Thyroid gland (tissue), 4 donors: ENCODE results near the gene TTC38.

Experiments used
- CTCF ChIP-seq, 6 experiments: fragments of 200-600 bp in 3 of 6; fragments of 450-650 bp in 3 of 6; sonication (generic) in 3 of 6; IDR thresholded peaks; one replicate each; pipeline ENCODE4 v1.5.1; 2016 to 2019; ENCODE audit warnings: antibody characterized with exemption in 6 of 6, mild to moderate bottlenecking in 2 of 6, inconsistent platforms in 1 of 6, moderate library complexity in 1 of 6
- POLR2A ChIP-seq, 2 donors: fragments of 450-650 bp; IDR thresholded peaks; one replicate each; pipeline ENCODE4 v1.6.1; 2017; ENCODE audit warnings: antibody characterized with exemption in 2 of 2, mild to moderate bottlenecking in 2 of 2, moderate library complexity in 1 of 2

GRCh38 chr22:46280999-46281623 lies 13.3 kb downstream of the TTC38 start:
- no peak for TF ChIP-seq POLR2A (IDR thresholded peaks at IDR 0.05)
- TF ChIP-seq CTCF (IDR thresholded peaks at IDR 0.05): no peak
